Chondrocyte (in vitro differentiated cells): Measurements from ENCODE around the gene MFSD6L. TPM values are rescaled to one million over a fixed set of nuclear protein-coding genes. Genes with fewer than 3 reads are reported as not detected.

Experiments
- DNase-seq: peaks from one replicate; pipeline ENCODE4 v3.0.0; 2021; ENCODE audit warnings: mixed read lengths, low spot score
- H3K27ac Mint-ChIP-seq: one replicate; pipeline ENCODE4 v1.8.0; 2021; ENCODE audit warnings: mild to moderate bottlenecking, moderate library complexity, mixed read lengths; ENCODE audit not compliant: unreplicated experiment
- H3K27me3 Mint-ChIP-seq: 2 replicates; pipeline ENCODE4 v1.8.0; 2021; ENCODE audit warnings: low read depth, mixed read lengths
- H3K36me3 Mint-ChIP-seq: 2 replicates; pipeline ENCODE4 v1.8.0; 2021; ENCODE audit warnings: low read depth, mixed read lengths
- H3K4me1 Mint-ChIP-seq: 2 replicates; pipeline ENCODE4 v1.8.0; 2021; ENCODE audit warnings: low read depth, mild to moderate bottlenecking, mixed read lengths
- H3K4me3 Mint-ChIP-seq: one replicate; pipeline ENCODE4 v1.8.0; 2021; ENCODE audit warnings: mild to moderate bottlenecking, moderate library complexity, mixed read lengths; ENCODE audit not compliant: unreplicated experiment
- H3K9me3 Mint-ChIP-seq: 2 replicates; pipeline ENCODE4 v1.8.0; 2021; ENCODE audit warnings: low read depth, mixed read lengths
- CTCF ChIP-seq: fragments of 200-600 bp; sonication (generic); IDR thresholded peaks from 2 replicates; pipeline ENCODE4 v1.5.0; 2021; ENCODE audit warnings: antibody characterized with exemption, mild to moderate bottlenecking, moderate library complexity
- total RNA-seq: library from RNA; stranded (reverse); gene quantifications from 3 replicates; pipeline ENCODE4 v1.2.1, GENCODE V29; 2021

The MFSD6L gene
- total RNA-seq, 1 donor from 2014 or later, result not detected

GRCh38 chr17:8843344-8843743 is 44.2 kb upstream of the MFSD6L start:
- Mint-ChIP-seq H3K9me3 (peaks cover 9% of the 10 kb centered on the region), H3K4me3 (no peak overlapping the region)
- no peak for DNase-seq

DNA sequence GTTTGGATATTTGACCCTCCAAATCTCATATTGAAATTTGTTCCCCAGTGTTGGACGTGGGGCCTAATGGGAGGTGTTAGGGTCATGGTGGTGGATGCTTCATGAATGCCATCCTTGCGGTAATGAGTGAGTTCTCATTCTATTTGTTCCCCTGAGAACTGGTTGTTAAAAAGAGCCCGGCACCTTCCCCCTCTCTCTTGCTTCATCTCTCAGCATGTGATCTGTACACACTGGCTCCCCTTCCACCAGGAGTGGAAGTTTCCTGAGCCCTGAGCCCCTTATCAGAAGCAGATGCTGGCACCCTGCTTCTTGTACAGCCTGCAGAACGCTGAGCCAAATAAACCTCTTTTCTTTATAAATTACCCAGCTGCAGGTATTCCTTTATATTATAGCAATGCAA is 42.7 kb upstream of the MFSD6L start:
- Mint-ChIP-seq H3K36me3 (peaks cover 1% of the 10 kb centered on the region), H3K9me3 (peaks cover 9% of the 10 kb centered on the region), H3K27me3 (peaks cover 8% of the 10 kb centered on the region), H3K4me1 (no peaks in the 10 kb centered on the region), H3K4me3 (no peak overlapping the region), H3K27ac (no peak overlapping the region)
- no peak for DNase-seq
- TF ChIP-seq CTCF, result no peak

More at GRCh38 chr17:8843344-8843743, 44.2 kb upstream of the MFSD6L start:
- Mint-ChIP-seq H3K4me1 (no peaks in the 10 kb centered on the region), H3K27me3 (peaks cover 2% of the 10 kb centered on the region), H3K27ac (peak overlapping the region; percentile 20), H3K36me3 (peaks cover 1% of the 10 kb centered on the region)
- TF ChIP-seq CTCF, result no peak

DNA sequence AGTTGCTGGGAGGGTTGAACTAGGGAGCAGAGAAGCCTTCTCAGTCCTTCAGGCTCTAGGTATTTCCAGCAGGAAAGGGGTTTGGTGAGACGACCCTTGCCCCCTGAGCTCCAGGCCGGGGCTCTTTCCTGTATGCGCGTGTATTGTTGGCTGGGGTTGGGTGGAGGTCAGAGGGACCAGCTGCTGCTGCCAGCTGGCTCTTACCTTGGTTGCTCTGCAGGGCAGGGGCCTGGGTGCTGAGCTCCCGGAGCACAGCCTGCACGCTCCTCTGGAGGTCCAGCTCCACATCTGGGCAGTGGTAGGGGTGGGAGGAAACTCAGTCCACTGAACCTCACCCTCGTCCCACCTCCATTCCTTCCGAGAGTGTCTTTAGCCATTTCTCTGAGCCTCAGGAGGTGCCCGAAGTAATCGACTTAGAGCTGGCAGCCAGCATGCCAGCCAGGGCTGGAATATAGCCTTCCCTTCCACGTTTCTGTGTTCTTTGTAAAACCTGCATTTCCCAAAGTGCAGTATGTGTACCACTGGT is 40.3 kb upstream of the MFSD6L start:
- Mint-ChIP-seq H3K4me1 (no peaks in the 10 kb centered on the region), H3K9me3 (peaks cover 4% of the 10 kb centered on the region), H3K4me3 (no peak overlapping the region), H3K36me3 (peaks cover 1% of the 10 kb centered on the region), H3K27me3 (peaks cover 8% of the 10 kb centered on the region), H3K27ac (no peak overlapping the region)
- no peak for DNase-seq
- no peak for TF ChIP-seq CTCF

- Mint-ChIP-seq H3K4me3 (no peak overlapping the region), H3K36me3 (peaks cover 1% of the 10 kb centered on the region), H3K27me3 (peaks cover 8% of the 10 kb centered on the region), H3K4me1 (no peaks in the 10 kb centered on the region), H3K9me3 (peaks cover 4% of the 10 kb centered on the region), H3K27ac (no peak overlapping the region)
- no peak for DNase-seq
- TF ChIP-seq CTCF, result no peak
These were observed 39.5 kb upstream of the MFSD6L start for GRCh38 chr17:8838551-8839095.

GRCh38 chr17:8837563-8838075 is 38.5 kb upstream of the MFSD6L start:
- no peak overlapping the region for H3K4me3 Mint-ChIP-seq
- DNase-seq, result no peak
- no peak overlapping the region for H3K27ac Mint-ChIP-seq
- peaks cover 1% of the 10 kb centered on the region for H3K36me3 Mint-ChIP-seq
- TF ChIP-seq CTCF, result no peak
- H3K27me3 Mint-ChIP-seq, result peaks cover 8% of the 10 kb centered on the region
- no peaks in the 10 kb centered on the region for H3K4me1 Mint-ChIP-seq
- peaks cover 4% of the 10 kb centered on the region for H3K9me3 Mint-ChIP-seq
